Ascending aorta (tissue), 2 donors: Measurements from ENCODE around the gene PTPDC1. TPM values are rescaled to one million over a fixed set of nuclear protein-coding genes. Genes with fewer than 3 reads are reported as not detected.

ENCODE experiments used
- DNase-seq, 2 donors: peaks; one replicate each; pipeline ENCODE4 v3.0.0-alpha.2; 2019; ENCODE audit warnings: low spot score in 2 of 2
- H3K27ac ChIP-seq, 2 donors: fragments of 200-600 bp; sonication (generic); one replicate each; pipeline ENCODE4 v1.5.1; 2016 to 2017; ENCODE audit warnings: mild to moderate bottlenecking in 1 of 2
- H3K27me3 ChIP-seq: fragments of 200-600 bp; sonication (generic); one replicate; pipeline ENCODE4 v1.5.1; 2017
- H3K36me3 ChIP-seq, 2 donors: fragments of 200-600 bp; sonication (generic); one replicate each; pipeline ENCODE4 v1.5.1; 2016
- H3K4me1 ChIP-seq, 2 donors: fragments of 200-600 bp; sonication (generic); one replicate each; pipeline ENCODE4 v1.5.1; 2016 to 2017; ENCODE audit warnings: mild to moderate bottlenecking in 1 of 2
- H3K4me3 ChIP-seq, 2 donors: fragments of 200-600 bp; sonication (generic); one replicate each; pipeline ENCODE4 v1.5.1; 2016 to 2017; ENCODE audit warnings: mild to moderate bottlenecking in 1 of 2
- H3K9me3 ChIP-seq, 2 donors: fragments of 200-600 bp; sonication (generic); one replicate each; pipeline ENCODE4 v1.5.1; 2016
- CTCF ChIP-seq, 3 experiments: fragments of 200-600 bp in 2 of 3; fragments of 450-650 bp in 1 of 3; sonication (generic) in 2 of 3; IDR thresholded peaks; one replicate each; pipeline ENCODE4 v1.5.1; 2016 to 2019; ENCODE audit warnings: antibody characterized with exemption in 3 of 3, mild to moderate bottlenecking in 1 of 3, moderate library complexity in 1 of 3
- intact Hi-C: fragments of 100-400 bp; cut with DNase I; formaldehyde crosslinking; loops from one replicate; pipeline ENCODE4 v1.15.1; 2023
- total RNA-seq: library from RNA; depleted of rRNA; stranded (reverse); fragments of >200 nt; gene quantifications from one replicate; pipeline ENCODE4 v1.1.0, GENCODE V29; 2016

Gene PTPDC1
- total RNA-seq, 1 donor from 2014 or later: 5.9 TPM

- Histone ChIP-seq H3K27me3 (no peaks in the 10 kb centered on the region), H3K36me3 (no peaks in the 10 kb centered on the region), H3K9me3 (no peaks in the 10 kb centered on the region), H3K4me3 (no peak overlapping the region), H3K27ac (no peak overlapping the region), H3K4me1 (peaks cover 0 to 13% of the 10 kb centered on the region in 2 donors)
- intact Hi-C loops: no loop called here
- TF ChIP-seq CTCF (IDR thresholded peaks at IDR 0.05): no peak
- DNase-seq: no peak
Observed at GRCh38 chr9:94147776-94148175, 63.5 kb downstream of the PTPDC1 start.

GRCh38 chr9:94148419-94148818 lies 64.2 kb downstream of the PTPDC1 start:
- Histone ChIP-seq H3K4me1 (peaks cover 0 to 13% of the 10 kb centered on the region in 2 donors), H3K27me3 (no peaks in the 10 kb centered on the region), H3K9me3 (no peaks in the 10 kb centered on the region), H3K4me3 (no peak overlapping the region), H3K36me3 (no peaks in the 10 kb centered on the region), H3K27ac (no peak overlapping the region)
- no peak for DNase-seq
- intact Hi-C loops: no loop called here
- no peak for TF ChIP-seq CTCF (IDR thresholded peaks at IDR 0.05)

GRCh38 chr9:94149696-94150095 lies 65.4 kb downstream of the PTPDC1 start:
- H3K4me1 ChIP-seq: peaks cover 0 to 3% of the 10 kb centered on the region in 2 donors
- no peaks in the 10 kb centered on the region for H3K9me3 ChIP-seq
- no peak overlapping the region for H3K4me3 ChIP-seq
- DNase-seq: no peak
- intact Hi-C loops: no loop called here
- TF ChIP-seq CTCF (IDR thresholded peaks at IDR 0.05): no peak
- H3K36me3 ChIP-seq: no peaks in the 10 kb centered on the region
- H3K27me3 ChIP-seq: no peaks in the 10 kb centered on the region
- H3K27ac ChIP-seq: no peak overlapping the region

- Histone ChIP-seq H3K4me1 (no peaks in the 10 kb centered on the region), H3K9me3 (no peaks in the 10 kb centered on the region), H3K4me3 (no peak overlapping the region), H3K27ac (no peak overlapping the region), H3K27me3 (no peaks in the 10 kb centered on the region), H3K36me3 (no peaks in the 10 kb centered on the region)
- no peak for TF ChIP-seq CTCF (IDR thresholded peaks at IDR 0.05)
- intact Hi-C loops: no loop called here
- no peak for DNase-seq
Observed at GRCh38 chr9:94150279-94150828, 66.1 kb downstream of the PTPDC1 start.

GRCh38 chr9:94150890-94151650 lies 66.8 kb downstream of the PTPDC1 start:
- H3K4me1 ChIP-seq: no peaks in the 10 kb centered on the region
- DNase-seq: no peak
- intact Hi-C loops: no loop called here

More at GRCh38 chr9:94150890-94151650, 66.8 kb downstream of the PTPDC1 start:
- TF ChIP-seq CTCF (IDR thresholded peaks at IDR 0.05): no peak
- H3K9me3 ChIP-seq: no peaks in the 10 kb centered on the region
- H3K36me3 ChIP-seq: no peaks in the 10 kb centered on the region
- no peak overlapping the region for H3K27ac ChIP-seq
- no peak overlapping the region for H3K4me3 ChIP-seq
- no peaks in the 10 kb centered on the region for H3K27me3 ChIP-seq
